WTC11 (cell line): ENCODE measurements around the gene FAHD1.

Experiments used
- CREM ChIP-seq: sonication (generic); formaldehyde crosslinking; IDR thresholded peaks from 2 replicates; pipeline ENCODE4 v1.8.1; 2022; ENCODE audit warnings: mild to moderate bottlenecking, missing genetic modification reagents, moderate library complexity
- ESRRA ChIP-seq: sonication (generic); formaldehyde crosslinking; IDR thresholded peaks from 2 replicates; pipeline ENCODE4 v1.8.1; 2022; ENCODE audit warnings: mild to moderate bottlenecking, missing genetic modification reagents, borderline replicate concordance
- NFE2L1 ChIP-seq: sonication (generic); formaldehyde crosslinking; IDR thresholded peaks from 2 replicates; pipeline ENCODE4 v1.8.1; 2023; ENCODE audit warnings: missing genetic modification reagents
- SMAD3 ChIP-seq: sonication (generic); formaldehyde crosslinking; IDR thresholded peaks from 2 replicates; pipeline ENCODE4 v1.8.0; 2022; ENCODE audit warnings: missing genetic modification reagents, mild to moderate bottlenecking, borderline replicate concordance
- TEAD4 ChIP-seq: sonication (generic); formaldehyde crosslinking; IDR thresholded peaks from 2 replicates; pipeline ENCODE4 v1.8.0; 2022; ENCODE audit warnings: mild to moderate bottlenecking, missing genetic modification reagents
- ZNF138 ChIP-seq: sonication (generic); formaldehyde crosslinking; conservative IDR thresholded peaks from 2 replicates; pipeline ENCODE4 v1.8.1; 2022; ENCODE audit warnings: mild to moderate bottlenecking, moderate library complexity, missing genetic modification reagents
- ZNF232 ChIP-seq: sonication (generic); formaldehyde crosslinking; IDR thresholded peaks from 2 replicates; pipeline ENCODE4 v1.8.0; 2022; ENCODE audit warnings: mild to moderate bottlenecking, missing genetic modification reagents
- TF ChIP-seq, protein P1 (sequence below): fragments of 200-600 bp; IDR thresholded peaks from 2 replicates; pipeline ENCODE4 v1.8.0; 2022; ENCODE audit warnings: antibody characterized with exemption
- TF ChIP-seq, protein P2 (sequence below): sonication (generic); formaldehyde crosslinking; conservative IDR thresholded peaks from 2 replicates; pipeline ENCODE4 v1.8.1; 2022; ENCODE audit warnings: mild to moderate bottlenecking, missing genetic modification reagents
- TF ChIP-seq, protein P3 (sequence below): sonication (generic); formaldehyde crosslinking; IDR thresholded peaks from 2 replicates; pipeline ENCODE4 v1.8.0; 2023; ENCODE audit warnings: mild to moderate bottlenecking, missing genetic modification reagents
- TF ChIP-seq, protein P4 (sequence below): sonication (generic); formaldehyde crosslinking; IDR thresholded peaks from 2 replicates; pipeline ENCODE4 v1.8.0; 2022; ENCODE audit warnings: mild to moderate bottlenecking, missing genetic modification reagents
- TF ChIP-seq, protein P5 (sequence below): sonication (generic); formaldehyde crosslinking; IDR thresholded peaks from 2 replicates; pipeline ENCODE4 v1.8.1; 2023; ENCODE audit warnings: mild to moderate bottlenecking, missing genetic modification reagents, borderline replicate concordance
- TF ChIP-seq, protein P6 (sequence below): fragments of 250-450 bp; sonication (Bioruptor Pico); IDR thresholded peaks from 2 replicates; pipeline ENCODE4 v1.8.0; 2021; ENCODE audit warnings: mild to moderate bottlenecking
- TF ChIP-seq, protein P7 (sequence below): sonication (generic); formaldehyde crosslinking; IDR thresholded peaks from 2 replicates; pipeline ENCODE4 v1.8.1; 2022; ENCODE audit warnings: missing genetic modification reagents, borderline replicate concordance

DNA sequence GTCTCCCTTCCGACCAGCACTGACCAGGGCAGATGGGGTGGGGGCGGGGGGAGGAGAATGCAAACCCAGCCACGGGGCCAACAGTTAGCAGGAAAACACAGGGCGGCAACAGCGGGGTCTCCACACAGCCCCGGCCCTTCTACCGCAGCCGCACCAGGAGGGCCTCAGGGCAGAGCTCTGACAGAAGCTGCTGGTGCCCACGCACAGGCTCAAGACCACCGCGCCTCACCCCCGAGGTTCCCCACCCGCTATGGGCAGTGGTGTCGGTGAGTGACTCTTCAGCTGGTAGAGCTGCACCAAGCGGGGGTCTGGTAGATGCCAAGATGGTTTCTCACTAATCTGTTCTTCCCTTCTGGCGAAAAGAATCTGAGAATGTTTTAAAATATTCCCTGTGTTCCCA is 16.5 kb upstream of the FAHD1 start:
- TF ChIP-seq ESRRA (CRISPR knock-in tag) (no peak), SMAD3 (no peak), CREM (CRISPR knock-in tag) (no peak), ZNF232 (CRISPR knock-in tag) (no peak), TEAD4 (CRISPR knock-in tag) (no peak), NFE2L1 (no peak), ZNF138 (CRISPR knock-in tag) (no peak)
- TF ChIP-seq, protein P1, sequence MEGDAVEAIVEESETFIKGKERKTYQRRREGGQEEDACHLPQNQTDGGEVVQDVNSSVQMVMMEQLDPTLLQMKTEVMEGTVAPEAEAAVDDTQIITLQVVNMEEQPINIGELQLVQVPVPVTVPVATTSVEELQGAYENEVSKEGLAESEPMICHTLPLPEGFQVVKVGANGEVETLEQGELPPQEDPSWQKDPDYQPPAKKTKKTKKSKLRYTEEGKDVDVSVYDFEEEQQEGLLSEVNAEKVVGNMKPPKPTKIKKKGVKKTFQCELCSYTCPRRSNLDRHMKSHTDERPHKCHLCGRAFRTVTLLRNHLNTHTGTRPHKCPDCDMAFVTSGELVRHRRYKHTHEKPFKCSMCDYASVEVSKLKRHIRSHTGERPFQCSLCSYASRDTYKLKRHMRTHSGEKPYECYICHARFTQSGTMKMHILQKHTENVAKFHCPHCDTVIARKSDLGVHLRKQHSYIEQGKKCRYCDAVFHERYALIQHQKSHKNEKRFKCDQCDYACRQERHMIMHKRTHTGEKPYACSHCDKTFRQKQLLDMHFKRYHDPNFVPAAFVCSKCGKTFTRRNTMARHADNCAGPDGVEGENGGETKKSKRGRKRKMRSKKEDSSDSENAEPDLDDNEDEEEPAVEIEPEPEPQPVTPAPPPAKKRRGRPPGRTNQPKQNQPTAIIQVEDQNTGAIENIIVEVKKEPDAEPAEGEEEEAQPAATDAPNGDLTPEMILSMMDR, result no peak
- TF ChIP-seq, protein P2, sequence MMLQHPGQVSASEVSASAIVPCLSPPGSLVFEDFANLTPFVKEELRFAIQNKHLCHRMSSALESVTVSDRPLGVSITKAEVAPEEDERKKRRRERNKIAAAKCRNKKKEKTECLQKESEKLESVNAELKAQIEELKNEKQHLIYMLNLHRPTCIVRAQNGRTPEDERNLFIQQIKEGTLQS (CRISPR knock-in tag), result no peak
- TF ChIP-seq, protein P3, sequence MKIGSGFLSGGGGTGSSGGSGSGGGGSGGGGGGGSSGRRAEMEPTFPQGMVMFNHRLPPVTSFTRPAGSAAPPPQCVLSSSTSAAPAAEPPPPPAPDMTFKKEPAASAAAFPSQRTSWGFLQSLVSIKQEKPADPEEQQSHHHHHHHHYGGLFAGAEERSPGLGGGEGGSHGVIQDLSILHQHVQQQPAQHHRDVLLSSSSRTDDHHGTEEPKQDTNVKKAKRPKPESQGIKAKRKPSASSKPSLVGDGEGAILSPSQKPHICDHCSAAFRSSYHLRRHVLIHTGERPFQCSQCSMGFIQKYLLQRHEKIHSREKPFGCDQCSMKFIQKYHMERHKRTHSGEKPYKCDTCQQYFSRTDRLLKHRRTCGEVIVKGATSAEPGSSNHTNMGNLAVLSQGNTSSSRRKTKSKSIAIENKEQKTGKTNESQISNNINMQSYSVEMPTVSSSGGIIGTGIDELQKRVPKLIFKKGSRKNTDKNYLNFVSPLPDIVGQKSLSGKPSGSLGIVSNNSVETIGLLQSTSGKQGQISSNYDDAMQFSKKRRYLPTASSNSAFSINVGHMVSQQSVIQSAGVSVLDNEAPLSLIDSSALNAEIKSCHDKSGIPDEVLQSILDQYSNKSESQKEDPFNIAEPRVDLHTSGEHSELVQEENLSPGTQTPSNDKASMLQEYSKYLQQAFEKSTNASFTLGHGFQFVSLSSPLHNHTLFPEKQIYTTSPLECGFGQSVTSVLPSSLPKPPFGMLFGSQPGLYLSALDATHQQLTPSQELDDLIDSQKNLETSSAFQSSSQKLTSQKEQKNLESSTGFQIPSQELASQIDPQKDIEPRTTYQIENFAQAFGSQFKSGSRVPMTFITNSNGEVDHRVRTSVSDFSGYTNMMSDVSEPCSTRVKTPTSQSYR (CRISPR knock-in tag), result no peak
- TF ChIP-seq, protein P4, sequence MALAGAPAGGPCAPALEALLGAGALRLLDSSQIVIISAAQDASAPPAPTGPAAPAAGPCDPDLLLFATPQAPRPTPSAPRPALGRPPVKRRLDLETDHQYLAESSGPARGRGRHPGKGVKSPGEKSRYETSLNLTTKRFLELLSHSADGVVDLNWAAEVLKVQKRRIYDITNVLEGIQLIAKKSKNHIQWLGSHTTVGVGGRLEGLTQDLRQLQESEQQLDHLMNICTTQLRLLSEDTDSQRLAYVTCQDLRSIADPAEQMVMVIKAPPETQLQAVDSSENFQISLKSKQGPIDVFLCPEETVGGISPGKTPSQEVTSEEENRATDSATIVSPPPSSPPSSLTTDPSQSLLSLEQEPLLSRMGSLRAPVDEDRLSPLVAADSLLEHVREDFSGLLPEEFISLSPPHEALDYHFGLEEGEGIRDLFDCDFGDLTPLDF (CRISPR knock-in tag), result no peak
- TF ChIP-seq, protein P5, sequence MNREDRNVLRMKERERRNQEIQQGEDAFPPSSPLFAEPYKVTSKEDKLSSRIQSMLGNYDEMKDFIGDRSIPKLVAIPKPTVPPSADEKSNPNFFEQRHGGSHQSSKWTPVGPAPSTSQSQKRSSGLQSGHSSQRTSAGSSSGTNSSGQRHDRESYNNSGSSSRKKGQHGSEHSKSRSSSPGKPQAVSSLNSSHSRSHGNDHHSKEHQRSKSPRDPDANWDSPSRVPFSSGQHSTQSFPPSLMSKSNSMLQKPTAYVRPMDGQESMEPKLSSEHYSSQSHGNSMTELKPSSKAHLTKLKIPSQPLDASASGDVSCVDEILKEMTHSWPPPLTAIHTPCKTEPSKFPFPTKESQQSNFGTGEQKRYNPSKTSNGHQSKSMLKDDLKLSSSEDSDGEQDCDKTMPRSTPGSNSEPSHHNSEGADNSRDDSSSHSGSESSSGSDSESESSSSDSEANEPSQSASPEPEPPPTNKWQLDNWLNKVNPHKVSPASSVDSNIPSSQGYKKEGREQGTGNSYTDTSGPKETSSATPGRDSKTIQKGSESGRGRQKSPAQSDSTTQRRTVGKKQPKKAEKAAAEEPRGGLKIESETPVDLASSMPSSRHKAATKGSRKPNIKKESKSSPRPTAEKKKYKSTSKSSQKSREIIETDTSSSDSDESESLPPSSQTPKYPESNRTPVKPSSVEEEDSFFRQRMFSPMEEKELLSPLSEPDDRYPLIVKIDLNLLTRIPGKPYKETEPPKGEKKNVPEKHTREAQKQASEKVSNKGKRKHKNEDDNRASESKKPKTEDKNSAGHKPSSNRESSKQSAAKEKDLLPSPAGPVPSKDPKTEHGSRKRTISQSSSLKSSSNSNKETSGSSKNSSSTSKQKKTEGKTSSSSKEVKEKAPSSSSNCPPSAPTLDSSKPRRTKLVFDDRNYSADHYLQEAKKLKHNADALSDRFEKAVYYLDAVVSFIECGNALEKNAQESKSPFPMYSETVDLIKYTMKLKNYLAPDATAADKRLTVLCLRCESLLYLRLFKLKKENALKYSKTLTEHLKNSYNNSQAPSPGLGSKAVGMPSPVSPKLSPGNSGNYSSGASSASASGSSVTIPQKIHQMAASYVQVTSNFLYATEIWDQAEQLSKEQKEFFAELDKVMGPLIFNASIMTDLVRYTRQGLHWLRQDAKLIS, result no peak
- TF ChIP-seq, protein P6, sequence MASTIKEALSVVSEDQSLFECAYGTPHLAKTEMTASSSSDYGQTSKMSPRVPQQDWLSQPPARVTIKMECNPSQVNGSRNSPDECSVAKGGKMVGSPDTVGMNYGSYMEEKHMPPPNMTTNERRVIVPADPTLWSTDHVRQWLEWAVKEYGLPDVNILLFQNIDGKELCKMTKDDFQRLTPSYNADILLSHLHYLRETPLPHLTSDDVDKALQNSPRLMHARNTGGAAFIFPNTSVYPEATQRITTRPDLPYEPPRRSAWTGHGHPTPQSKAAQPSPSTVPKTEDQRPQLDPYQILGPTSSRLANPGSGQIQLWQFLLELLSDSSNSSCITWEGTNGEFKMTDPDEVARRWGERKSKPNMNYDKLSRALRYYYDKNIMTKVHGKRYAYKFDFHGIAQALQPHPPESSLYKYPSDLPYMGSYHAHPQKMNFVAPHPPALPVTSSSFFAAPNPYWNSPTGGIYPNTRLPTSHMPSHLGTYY (CRISPR knock-in tag), result no peak
- TF ChIP-seq, protein P7, sequence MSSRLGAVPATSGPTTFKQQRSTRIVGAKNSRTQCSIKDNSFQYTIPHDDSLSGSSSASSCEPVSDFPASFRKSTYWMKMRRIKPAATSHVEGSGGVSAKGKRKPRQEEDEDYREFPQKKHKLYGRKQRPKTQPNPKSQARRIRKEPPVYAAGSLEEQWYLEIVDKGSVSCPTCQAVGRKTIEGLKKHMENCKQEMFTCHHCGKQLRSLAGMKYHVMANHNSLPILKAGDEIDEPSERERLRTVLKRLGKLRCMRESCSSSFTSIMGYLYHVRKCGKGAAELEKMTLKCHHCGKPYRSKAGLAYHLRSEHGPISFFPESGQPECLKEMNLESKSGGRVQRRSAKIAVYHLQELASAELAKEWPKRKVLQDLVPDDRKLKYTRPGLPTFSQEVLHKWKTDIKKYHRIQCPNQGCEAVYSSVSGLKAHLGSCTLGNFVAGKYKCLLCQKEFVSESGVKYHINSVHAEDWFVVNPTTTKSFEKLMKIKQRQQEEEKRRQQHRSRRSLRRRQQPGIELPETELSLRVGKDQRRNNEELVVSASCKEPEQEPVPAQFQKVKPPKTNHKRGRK, result no peak
